GM18526 (cell line): ENCODE measurements around the gene KRTAP10-7.
"Not testable (repeated sequence)": the region's sequence is repeated elsewhere in the genome, so short reads cannot be mapped to it uniquely, and the experiment has no call there.

Experiments
- POLR2A ChIP-seq: IDR thresholded peaks from 3 replicates; pipeline ENCODE4 v1.6.1; 2011; ENCODE audit not compliant: insufficient read length; ENCODE audit errors: extremely low read depth

Gene KRTAP10-7

GRCh38 chr21:44568261-44568660 is 32.1 kb upstream of the KRTAP10-7 start:
- TF ChIP-seq POLR2A = no peak

- TF ChIP-seq POLR2A = no peak
Measured at GRCh38 chr21:44568667-44569556, 31.5 kb upstream of the KRTAP10-7 start.

DNA sequence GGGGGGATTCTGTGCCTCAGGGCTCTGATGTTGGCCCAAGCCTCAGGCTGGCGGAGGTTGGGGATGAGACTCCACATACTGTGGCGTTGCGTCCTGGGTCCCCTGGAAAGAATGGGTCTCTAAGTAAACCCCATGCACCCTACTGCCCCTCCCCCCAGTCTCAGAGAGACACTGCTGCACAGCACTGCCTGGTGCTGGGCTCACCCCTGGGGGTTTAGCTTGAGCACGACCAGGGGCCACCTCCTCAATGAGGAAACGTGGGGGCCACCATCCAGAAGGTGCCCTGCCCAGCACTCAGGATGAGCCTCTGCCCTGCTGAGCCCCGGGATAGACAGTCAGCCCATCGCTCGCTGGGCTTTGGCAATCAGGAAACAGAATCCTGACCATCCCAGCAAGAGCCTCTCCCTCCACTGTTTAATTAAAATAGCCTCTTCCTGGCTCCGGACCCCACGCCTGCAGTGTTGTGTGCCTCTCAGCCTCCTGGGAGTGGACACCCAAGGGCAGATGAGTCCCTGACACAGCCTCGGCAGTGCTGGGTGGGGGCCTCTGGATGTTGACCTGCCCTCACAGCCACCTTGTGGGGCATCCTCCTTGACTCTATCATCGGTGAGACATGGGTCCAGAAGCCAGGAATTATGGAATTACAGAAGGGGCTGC is 30.4 kb upstream of the KRTAP10-7 start:
- TF ChIP-seq POLR2A = no peak

DNA sequence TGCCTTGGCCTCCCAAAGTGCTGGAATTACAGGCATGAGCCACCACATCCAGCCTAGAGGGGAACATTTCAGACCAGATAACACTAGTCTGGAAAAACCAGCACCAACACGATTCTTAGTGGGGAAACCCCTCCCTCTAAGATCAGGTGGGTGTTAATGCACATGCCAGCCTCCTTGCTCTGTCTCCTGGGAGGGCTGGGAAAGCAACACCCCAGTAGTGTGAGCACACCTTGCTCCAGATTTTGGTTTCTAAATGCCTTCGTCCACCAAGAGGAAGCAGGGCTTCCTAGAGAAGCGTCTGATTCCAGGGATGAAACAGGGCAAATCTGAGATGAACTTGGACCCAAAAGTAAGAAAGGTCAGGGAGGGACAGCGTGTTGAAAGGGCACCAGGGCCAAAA is 29.1 kb upstream of the KRTAP10-7 start:
- no peak for TF ChIP-seq POLR2A

GRCh38 chr21:44571844-44572782 is 28.3 kb upstream of the KRTAP10-7 start:
- no peak for TF ChIP-seq POLR2A

DNA sequence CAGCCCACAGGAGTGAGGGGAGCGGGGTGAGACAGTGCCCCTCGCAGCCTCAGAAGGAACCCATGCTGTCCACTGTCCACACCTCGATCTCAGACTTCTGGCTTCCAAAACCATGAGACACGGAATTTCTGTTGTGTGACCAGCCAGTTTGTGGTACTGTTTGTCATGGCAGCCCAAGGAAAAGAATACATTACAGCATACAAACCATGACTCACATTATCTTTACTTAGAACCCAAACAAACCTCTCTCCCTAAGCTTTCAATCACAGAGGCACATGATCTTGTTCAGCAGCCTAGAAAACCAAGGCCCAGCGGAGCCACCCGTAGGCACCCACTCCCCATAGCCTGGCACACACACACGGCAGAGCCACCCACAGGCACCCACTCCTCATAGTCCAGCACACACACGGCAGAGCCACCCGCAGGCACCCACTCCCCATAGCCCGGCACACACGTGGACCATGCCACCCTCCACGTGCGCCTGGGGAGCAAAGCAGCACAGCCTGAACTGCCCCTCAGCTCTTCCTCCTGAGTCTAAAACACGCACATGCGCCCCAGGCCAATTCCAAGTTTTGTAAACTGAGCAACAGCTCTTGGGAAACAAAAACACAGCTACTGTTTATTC is 27.3 kb upstream of the KRTAP10-7 start:
- TF ChIP-seq POLR2A = no peak

DNA sequence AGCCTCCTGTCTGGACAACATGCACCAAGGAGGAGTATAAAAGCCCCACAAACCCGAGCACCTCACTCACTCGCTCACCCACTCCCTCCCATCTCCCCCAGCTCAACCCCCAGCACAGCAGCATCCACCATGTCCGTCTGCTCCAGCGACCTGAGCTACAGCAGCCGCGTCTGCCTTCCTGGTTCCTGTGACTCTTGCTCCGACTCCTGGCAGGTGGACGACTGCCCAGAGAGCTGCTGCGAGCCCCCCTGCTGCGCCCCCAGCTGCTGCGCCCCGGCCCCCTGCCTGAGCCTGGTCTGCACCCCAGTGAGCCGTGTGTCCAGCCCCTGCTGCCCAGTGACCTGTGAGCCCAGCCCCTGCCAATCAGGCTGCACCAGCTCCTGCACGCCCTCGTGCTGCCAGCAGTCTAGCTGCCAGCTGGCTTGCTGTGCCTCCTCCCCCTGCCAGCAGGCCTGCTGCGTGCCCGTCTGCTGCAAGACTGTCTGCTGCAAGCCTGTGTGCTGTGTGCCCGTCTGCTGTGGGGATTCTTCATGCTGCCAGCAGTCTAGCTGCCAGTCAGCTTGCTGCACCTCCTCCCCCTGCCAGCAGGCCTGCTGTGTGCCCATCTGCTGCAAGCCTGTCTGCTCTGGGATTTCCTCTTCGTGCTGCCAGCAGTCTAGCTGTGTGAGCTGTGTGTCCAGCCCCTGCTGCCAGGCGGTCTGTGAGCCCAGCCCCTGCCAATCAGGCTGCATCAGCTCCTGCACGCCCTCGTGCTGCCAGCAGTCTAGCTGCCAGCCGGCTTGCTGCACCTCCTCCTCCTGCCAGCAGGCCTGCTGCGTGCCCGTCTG is 26.6 kb upstream of the KRTAP10-7 start, which contains the start of gene KRTAP10-4:
TSS of gene KRTAP10-4 (plus strand) at position 100 of the 827 bp plus-strand sequence. CDS start at position 130, 30 bp downstream.
- not testable (repeated sequence) for TF ChIP-seq POLR2A

GRCh38 chr21:44574457-44575306 is 25.7 kb upstream of the KRTAP10-7 start:
- TF ChIP-seq POLR2A = no peak

DNA sequence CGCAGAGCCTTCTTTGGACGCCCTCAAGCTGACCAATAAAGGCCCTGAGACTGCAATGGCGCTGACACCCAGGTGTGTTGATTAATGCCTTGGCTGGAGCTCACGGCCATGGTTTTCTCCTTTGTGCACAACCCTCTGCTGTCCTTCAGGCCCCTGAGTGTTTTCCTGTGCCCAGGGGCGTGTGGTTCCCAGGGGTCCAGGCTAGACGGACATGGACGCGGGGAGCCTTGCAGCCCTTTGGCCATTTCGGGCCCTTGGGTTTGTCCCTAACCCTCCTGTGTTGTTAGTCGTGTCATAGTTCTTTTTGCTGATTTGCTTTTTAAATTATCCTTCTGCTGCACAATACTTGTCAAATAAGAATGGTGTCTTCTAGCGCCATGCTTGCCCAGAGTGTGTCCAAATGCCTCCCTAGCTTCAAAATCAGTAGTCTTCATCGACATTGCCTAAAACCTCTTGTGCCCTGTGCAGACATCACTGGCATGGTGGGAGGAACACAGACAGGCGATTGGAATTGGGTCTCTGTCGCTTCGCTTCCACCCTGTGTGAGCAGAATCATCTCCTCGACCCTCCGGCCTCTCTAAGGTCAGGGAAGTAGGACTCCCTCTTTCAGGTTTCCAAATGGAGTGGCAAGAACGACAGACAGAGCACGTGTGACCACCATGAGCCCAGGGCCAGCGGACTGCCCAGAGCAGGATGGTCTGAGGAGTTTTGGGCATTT is 24.9 kb upstream of the KRTAP10-7 start:
- TF ChIP-seq POLR2A = no peak

GRCh38 chr21:44576025-44576420 is 24.4 kb upstream of the KRTAP10-7 start:
- no peak for TF ChIP-seq POLR2A

DNA sequence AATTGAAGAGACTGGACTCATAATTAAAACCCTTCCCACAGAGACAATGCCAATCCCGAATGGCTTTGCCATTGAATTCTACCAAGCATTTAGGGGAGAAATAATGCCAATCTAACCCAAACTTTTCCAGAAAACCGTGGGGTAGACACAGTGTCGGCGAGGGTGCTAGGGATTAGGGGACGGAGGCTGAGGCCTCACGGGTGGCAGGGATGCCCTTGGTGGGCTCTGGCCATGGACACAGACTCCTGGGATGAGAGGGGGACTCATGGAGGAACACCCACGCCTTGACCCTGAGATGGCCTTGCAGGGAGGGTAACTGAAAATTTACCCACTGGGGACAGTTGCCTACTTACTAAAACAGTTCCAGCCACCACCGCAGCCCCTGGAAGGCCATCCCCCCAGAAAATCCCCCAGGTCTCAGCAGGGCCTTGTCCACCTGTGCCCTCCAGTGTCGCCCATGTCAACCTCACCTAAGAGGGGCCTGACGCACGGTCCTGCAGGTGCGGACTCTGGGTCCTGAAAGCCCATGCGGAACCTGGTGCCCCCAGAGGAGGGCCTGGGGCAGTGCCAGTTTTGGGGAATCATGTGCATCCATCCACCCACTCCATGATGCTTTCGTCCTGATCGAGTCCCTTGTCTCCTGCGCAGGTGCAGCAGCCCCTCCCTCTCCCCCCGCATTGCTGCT is 21.9 kb upstream of the KRTAP10-7 start:
- no peak for TF ChIP-seq POLR2A
